IMR-90 (cell line): Measurements from ENCODE around the gene HDAC5. TPM values are rescaled to one million over a fixed set of nuclear protein-coding genes. Genes with fewer than 3 reads are reported as not detected.
A peak's percentile ranks its signal among the peaks of the same experiment; 100 is the strongest.

Source experiments
- ATAC-seq: fragments of 200-7000 bp; cut with Tn5 transposase; 2 replicates; pipeline ENCODE4 v1.9.1; 2020; ENCODE audit warnings: low read depth, mild to moderate bottlenecking, moderate library complexity
- BruUV-seq: library from RNA; stranded (reverse); fragments of 400-500 nt; replicated peaks from 2 replicates; lab custom pipeline; 2021; lab: Mats Ljungman, UMichigan
- CTCF ChIA-PET: fragments of 300-600 bp; formaldehyde crosslinking; extraction: SDS; loops from one replicate; lab custom pipeline; 2021; ENCODE audit warnings: antibody characterized with exemption; lab: Yijun Ruan, JAX
- POLR2A ChIA-PET: fragments of 300-600 bp; sonication (Branson Sonifier 250); formaldehyde crosslinking; loops from one replicate; lab custom pipeline; 2022; ENCODE audit warnings: antibody characterized with exemption; ENCODE audit not compliant: unreplicated experiment; lab: Charles Lee
- DNase-seq: peaks from one replicate; pipeline ENCODE4 v3.0.0; 2013
- H2AFZ ChIP-seq: replicated peaks from 2 replicates; pipeline ENCODE3; 2013; ENCODE audit warnings: low read length, mild to moderate bottlenecking; ENCODE audit not compliant: poor library complexity
- H2AK5ac ChIP-seq: 2 replicates; pipeline ENCODE4 v1.6.1; 2013; ENCODE audit warnings: low read depth, low read length, inconsistent platforms
- H2AK9ac ChIP-seq: replicated peaks from 2 replicates; pipeline ENCODE3; 2013; ENCODE audit warnings: mild to moderate bottlenecking, low read depth, low read length, moderate library complexity; ENCODE audit not compliant: poor library complexity
- H2BK120ac ChIP-seq: 2 replicates; pipeline ENCODE4 v1.6.1; 2013; ENCODE audit warnings: low read depth, low read length, inconsistent platforms
- H2BK15ac ChIP-seq: 3 replicates; pipeline ENCODE4 v1.6.1; 2013; ENCODE audit warnings: low read depth, low read length, inconsistent platforms
- H2BK20ac ChIP-seq: 2 replicates; pipeline ENCODE4 v1.6.1; 2013; ENCODE audit warnings: low read depth, mild to moderate bottlenecking, inconsistent platforms, low read length, moderate library complexity
- H2BK5ac ChIP-seq: 2 replicates; pipeline ENCODE4 v1.6.1; 2013; ENCODE audit warnings: mild to moderate bottlenecking, low read depth, low read length, inconsistent platforms; ENCODE audit not compliant: poor library complexity, severe bottlenecking
- H3K14ac ChIP-seq: replicated peaks from 2 replicates; pipeline ENCODE4 v1.6.1; 2013; ENCODE audit warnings: low read depth, low read length, inconsistent platforms
- H3K18ac ChIP-seq: 2 replicates; pipeline ENCODE4 v1.6.1; 2013; ENCODE audit warnings: low read depth, low read length, control low read depth
- H3K23ac ChIP-seq: 2 replicates; pipeline ENCODE4 v1.6.1; 2013; ENCODE audit warnings: low read depth, low read length, inconsistent platforms
- H3K27ac ChIP-seq: 2 replicates; pipeline ENCODE4 v1.5.1; 2013; ENCODE audit warnings: mild to moderate bottlenecking, control low read depth, low read length; ENCODE audit not compliant: insufficient read depth
- H3K27me3 ChIP-seq: 2 replicates; pipeline ENCODE4 v1.6.1; 2013; ENCODE audit warnings: low read length; ENCODE audit not compliant: control insufficient read depth, insufficient read depth
- H3K36me3 ChIP-seq: 2 replicates; pipeline ENCODE4 v1.6.1; 2013; ENCODE audit warnings: low read length, mixed read lengths; ENCODE audit not compliant: control insufficient read depth, insufficient read depth
- H3K4ac ChIP-seq: 2 replicates; pipeline ENCODE4 v1.6.1; 2013; ENCODE audit warnings: low read depth, low read length, inconsistent platforms
- H3K4me1 ChIP-seq: 2 replicates; pipeline ENCODE4 v1.6.1; 2013; ENCODE audit warnings: low read length, mixed read lengths; ENCODE audit not compliant: control insufficient read depth, insufficient read depth
- H3K4me2 ChIP-seq: 2 replicates; pipeline ENCODE4 v1.6.1; 2013; ENCODE audit warnings: low read depth, mild to moderate bottlenecking, control low read depth, low read length, moderate library complexity
- H3K4me3 ChIP-seq: 2 replicates; pipeline ENCODE4 v1.5.1; 2013; ENCODE audit warnings: low read depth, mild to moderate bottlenecking, control low read depth, low read length, moderate library complexity; ENCODE audit not compliant: insufficient read depth
- H3K56ac ChIP-seq: 2 replicates; pipeline ENCODE4 v1.6.1; 2013; ENCODE audit warnings: low read length, inconsistent platforms; ENCODE audit not compliant: insufficient read depth; ENCODE audit errors: extremely low read depth
- H3K79me1 ChIP-seq, 2 experiments: 2 replicates each; pipeline ENCODE4 v1.6.1; 2013; ENCODE audit warnings: low read length in 2 of 2, inconsistent platforms in 1 of 2, low read depth in 1 of 2
- H3K9ac ChIP-seq: 2 replicates; pipeline ENCODE4 v1.6.1; 2013; ENCODE audit warnings: low read depth, low read length, control low read depth
- H3K9me1 ChIP-seq: 2 replicates; pipeline ENCODE4 v1.6.1; 2013; ENCODE audit warnings: low read length, inconsistent platforms; ENCODE audit not compliant: insufficient read depth
- H3K9me3 ChIP-seq: 2 replicates; pipeline ENCODE4 v1.6.1; 2013; ENCODE audit warnings: low read length; ENCODE audit not compliant: control insufficient read depth, insufficient read depth
- H4K20me1 ChIP-seq: 2 replicates; pipeline ENCODE4 v1.6.1; 2013; ENCODE audit warnings: low read length, inconsistent platforms; ENCODE audit not compliant: insufficient read depth
- H4K5ac ChIP-seq: 2 replicates; pipeline ENCODE4 v1.6.1; 2013; ENCODE audit warnings: mild to moderate bottlenecking, low read depth, low read length, control low read depth
- H4K8ac ChIP-seq, 2 experiments: 2 replicates each; pipeline ENCODE4 v1.6.1; 2013; ENCODE audit warnings: low read depth in 2 of 2, low read length in 2 of 2, control low read depth in 1 of 2, inconsistent platforms in 1 of 2
- H4K91ac ChIP-seq: 2 replicates; pipeline ENCODE4 v1.6.1; 2013; ENCODE audit warnings: low read depth, low read length, inconsistent platforms; ENCODE audit not compliant: insufficient read depth
- CEBPB ChIP-seq: IDR thresholded peaks from 2 replicates; pipeline ENCODE4 v1.6.1; 2012; ENCODE audit warnings: low read depth, low read length, improper control_type of control experiment
- CHD1 ChIP-seq: IDR thresholded peaks from 2 replicates; pipeline ENCODE4 v1.6.1; 2012; ENCODE audit warnings: low read depth, low read length, improper control_type of control experiment
- CTCF ChIP-seq: conservative IDR thresholded peaks from 2 replicates; pipeline ENCODE4 v1.5.1; 2012; ENCODE audit warnings: mild to moderate bottlenecking, low read depth, low read length, improper control_type of control experiment
- ELK1 ChIP-seq: fragments of 150-350 bp; IDR thresholded peaks from 2 replicates; pipeline ENCODE4 v1.6.1; 2016; ENCODE audit warnings: low read depth, mild to moderate bottlenecking, low read length, moderate library complexity, borderline replicate concordance
- FOS ChIP-seq: fragments of 150-350 bp; IDR thresholded peaks from 2 replicates; pipeline ENCODE4 v1.6.1; 2016; ENCODE audit warnings: low read depth, low read length
- MAZ ChIP-seq: IDR thresholded peaks from 2 replicates; pipeline ENCODE4 v1.6.1; 2012; ENCODE audit warnings: low read depth, mild to moderate bottlenecking, low read length, improper control_type of control experiment, moderate library complexity, borderline replicate concordance
- RAD21 ChIP-seq: IDR thresholded peaks from 2 replicates; pipeline ENCODE4 v1.6.1; 2012; ENCODE audit warnings: low read length, improper control_type of control experiment
- RCOR1 ChIP-seq: IDR thresholded peaks from 2 replicates; pipeline ENCODE4 v1.6.1; 2012; ENCODE audit warnings: mild to moderate bottlenecking, low read length, improper control_type of control experiment; ENCODE audit not compliant: insufficient replicate concordance
- RFX5 ChIP-seq: IDR thresholded peaks from 2 replicates; pipeline ENCODE4 v1.8.0; 2012; ENCODE audit warnings: low read depth, mild to moderate bottlenecking, low read length, moderate library complexity
- SMC3 ChIP-seq: fragments of 150-350 bp; IDR thresholded peaks from 2 replicates; pipeline ENCODE4 v1.6.1; 2016; ENCODE audit warnings: low read depth, mild to moderate bottlenecking, antibody characterized with exemption, low read length, moderate library complexity
- WGBS, 2 experiments: methylation state at CpG; one replicate each; pipeline versions ENCODE4 v1.1.5 to v1.1.7; 2013; ENCODE audit warnings: missing lambda C conversion rate in 2 of 2; ENCODE audit not compliant: insufficient read length in 1 of 2; ENCODE audit errors: extremely low coverage in 2 of 2; 5-methylcytosine and 5-hydroxymethylcytosine counted together
- dilution Hi-C: fragments of 300-500 bp; cut with HindIII; formaldehyde crosslinking; loops from one replicate; pipeline ENCODE4 v1.14.3; 2018; ENCODE audit warnings: low sequenced_read_pairs; ENCODE audit not compliant: unreplicated experiment
- in situ Hi-C: fragments of 300-500 bp; cut with MboI; formaldehyde crosslinking; loops from 3 replicates; pipeline ENCODE4 v1.14.3; 2019; ENCODE audit warnings: low sequenced_read_pairs, inconsistent platforms, mixed read lengths
- intact Hi-C: fragments of 100-400 bp; cut with micrococcal nuclease; formaldehyde crosslinking; loops from 2 replicates; pipeline ENCODE4 v1.10.0; 2022
- polyA plus RNA-seq, 3 experiments: library from polyadenylated mRNA; depleted of rRNA; stranded (reverse); fragments of >200 nt; gene quantifications; 2 replicates each; pipeline ENCODE4 v1.2.3, GENCODE V29; 2012; ENCODE audit warnings: low replicate concordance in 1 of 3
- total RNA-seq: library from RNA; depleted of rRNA; stranded (reverse); fragments of >200 nt; gene quantifications from 2 replicates; pipeline ENCODE4 v1.2.3, GENCODE V29; 2012
- TF ChIP-seq, protein P1 (sequence below): fragments of 150-350 bp; IDR thresholded peaks from 2 replicates; pipeline ENCODE4 v1.6.1; 2017; ENCODE audit warnings: mild to moderate bottlenecking, antibody characterized with exemption, low read length, low read depth

The HDAC5 gene
- total and polyA plus RNA-seq, 2 of the 4 experiments (the other 2 are of a cell fraction): 47.0 to 61.3 TPM

GRCh38 chr17:44113868-44114840 is 9.3 kb downstream of the HDAC5 start (continued):
- TF ChIP-seq SMC3 (no peak), RCOR1 (no peak), CEBPB (no peak)

- Histone ChIP-seq H3K14ac (no peak overlapping the region), H4K20me1 (peaks cover 21% of the 10 kb centered on the region), H2BK5ac (no peak overlapping the region), H3K9me1 (peaks cover 13% of the 10 kb centered on the region), H3K9ac (no peak overlapping the region), H3K4me3 (no peak overlapping the region), H2BK20ac (no peak overlapping the region), H3K27ac (no peak overlapping the region), H3K27me3 (no peaks in the 10 kb centered on the region), H2BK120ac (no peak overlapping the region), H3K23ac (no peak overlapping the region), H4K5ac (no peak overlapping the region), H3K9me3 (no peaks in the 10 kb centered on the region), H3K4me2 (no peak overlapping the region), H2AFZ (no peak overlapping the region), H2AK9ac (no peak overlapping the region), H4K8ac (no peak overlapping the region), H2AK5ac (peak overlapping the region; percentile 38; the same call in 1 of the 2 replicates), H3K36me3 (peaks cover 2% of the 10 kb centered on the region; the same call in 1 of the 2 replicates), H3K4ac (0 out of 2 replicates have a peak overlapping the region, but pooled peaks have one; percentile 8), H4K91ac (no peak overlapping the region; the same call in 1 of the 2 replicates), H3K56ac (no peak overlapping the region), H3K4me1 (peaks cover 31% of the 10 kb centered on the region), H2BK15ac (no peak overlapping the region), H3K79me1 (peaks cover 11 to 85% of the 10 kb centered on the region in 2 experiments; a peak in 3 of 4 replicates), H3K18ac (no peak overlapping the region)
- in situ Hi-C loops: no loop called here
- no peak for DNase-seq
- BruUV-seq: no TSS peak
- no CpG with 5 or more reads among the region's 1 CpG for WGBS, 2 experiments
- dilution Hi-C loops: no loop called here
- intact Hi-C loops: no loop called here
- no peak for ATAC-seq
- POLR2A ChIA-PET: no interaction called here
- CTCF ChIA-PET: no interaction called here
- TF ChIP-seq, protein P1, sequence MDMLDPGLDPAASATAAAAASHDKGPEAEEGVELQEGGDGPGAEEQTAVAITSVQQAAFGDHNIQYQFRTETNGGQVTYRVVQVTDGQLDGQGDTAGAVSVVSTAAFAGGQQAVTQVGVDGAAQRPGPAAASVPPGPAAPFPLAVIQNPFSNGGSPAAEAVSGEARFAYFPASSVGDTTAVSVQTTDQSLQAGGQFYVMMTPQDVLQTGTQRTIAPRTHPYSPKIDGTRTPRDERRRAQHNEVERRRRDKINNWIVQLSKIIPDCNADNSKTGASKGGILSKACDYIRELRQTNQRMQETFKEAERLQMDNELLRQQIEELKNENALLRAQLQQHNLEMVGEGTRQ: no peak
- no peak for TF ChIP-seq CTCF
- TF ChIP-seq FOS: no peak
- no peak for TF ChIP-seq CEBPB
- TF ChIP-seq MAZ: no peak
- TF ChIP-seq RAD21: no peak
- no peak for TF ChIP-seq RFX5
- no peak for TF ChIP-seq CHD1
- no peak for TF ChIP-seq ELK1
- TF ChIP-seq RCOR1: no peak
- no peak for TF ChIP-seq SMC3
Measured at GRCh38 chr17:44113382-44113781, 10.1 kb downstream of the HDAC5 start.
